ENCODE measurements around the gene ROBO1. TPM values are rescaled to one million over a fixed set of nuclear protein-coding genes. Genes with fewer than 3 reads are reported as not detected.

ROBO1 gene
- total and polyA plus RNA-seq, 2 of the 8 experiments (the other 6 are each of a cell fraction or from before 2014, with no cell fraction given), result 51.4 to 91.0 TPM

GRCh38 chr3:78941587-78941986 is 826.2 kb downstream of the ROBO1 start:
- TF ChIP-seq BRCA1 (IDR thresholded peaks at IDR 0.05; ENCODE audit: low read depth, low read length) (no peak), JUN (IDR thresholded peaks at IDR 0.05; ENCODE audit: low read depth, low read length) (no peak), BCL11A (IDR thresholded peaks at IDR 0.05; ENCODE audit: low read depth in 2 of 2, low read length in 2 of 2) (no peak), SP4 (IDR thresholded peaks at IDR 0.05; ENCODE audit: low read length) (no peak), HDAC2 (IDR thresholded peaks at IDR 0.05; ENCODE audit: borderline replicate concordance in 1 of 2, low read depth in 2 of 2, low read length in 2 of 2) (no peak), SIX5 (IDR thresholded peaks at IDR 0.05; ENCODE audit: low read depth, low read length) (no peak), NRF1 (IDR thresholded peaks at IDR 0.05; ENCODE audit: low read depth, low read length) (no peak), KDM1A (IDR thresholded peaks at IDR 0.05; ENCODE audit: borderline replicate concordance, low read length) (no peak), CBX8 (IDR thresholded peaks at IDR 0.05; ENCODE audit: borderline replicate concordance, low read depth, low read length) (no peak), SUZ12 (IDR thresholded peaks at IDR 0.05; ENCODE audit: low read length) (no peak)
- TF ChIP-seq, protein P1, sequence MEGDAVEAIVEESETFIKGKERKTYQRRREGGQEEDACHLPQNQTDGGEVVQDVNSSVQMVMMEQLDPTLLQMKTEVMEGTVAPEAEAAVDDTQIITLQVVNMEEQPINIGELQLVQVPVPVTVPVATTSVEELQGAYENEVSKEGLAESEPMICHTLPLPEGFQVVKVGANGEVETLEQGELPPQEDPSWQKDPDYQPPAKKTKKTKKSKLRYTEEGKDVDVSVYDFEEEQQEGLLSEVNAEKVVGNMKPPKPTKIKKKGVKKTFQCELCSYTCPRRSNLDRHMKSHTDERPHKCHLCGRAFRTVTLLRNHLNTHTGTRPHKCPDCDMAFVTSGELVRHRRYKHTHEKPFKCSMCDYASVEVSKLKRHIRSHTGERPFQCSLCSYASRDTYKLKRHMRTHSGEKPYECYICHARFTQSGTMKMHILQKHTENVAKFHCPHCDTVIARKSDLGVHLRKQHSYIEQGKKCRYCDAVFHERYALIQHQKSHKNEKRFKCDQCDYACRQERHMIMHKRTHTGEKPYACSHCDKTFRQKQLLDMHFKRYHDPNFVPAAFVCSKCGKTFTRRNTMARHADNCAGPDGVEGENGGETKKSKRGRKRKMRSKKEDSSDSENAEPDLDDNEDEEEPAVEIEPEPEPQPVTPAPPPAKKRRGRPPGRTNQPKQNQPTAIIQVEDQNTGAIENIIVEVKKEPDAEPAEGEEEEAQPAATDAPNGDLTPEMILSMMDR (IDR thresholded peaks at IDR 0.05; ENCODE audit: control extremely low read depth in 1 of 3, insufficient read depth in 1 of 3, low read depth in 1 of 3, low read length in 3 of 3), result no peak
- H2BK5ac ChIP-seq (ENCODE audit: low read depth, low read length), result no peak overlapping the region
- peaks cover 0 to 2% of the 10 kb centered on the region in 2 experiments for H4K20me1 ChIP-seq (replicated peaks in 1 of 2; ENCODE audit: control insufficient read depth in 1 of 2, insufficient read depth in 2 of 2, low read length in 2 of 2)
- H3K4me1 ChIP-seq (replicated peaks in 1 of 4; ENCODE audit: control insufficient read depth in 3 of 4, insufficient read depth in 4 of 4, low read length in 3 of 4), result no peaks in the 10 kb centered on the region
- H3K18ac ChIP-seq (ENCODE audit: extremely low read depth, low read length), result no peak overlapping the region
- H4K5ac ChIP-seq (ENCODE audit: insufficient read length, low read depth, low read length), result no peak overlapping the region
- H2BK12ac ChIP-seq (ENCODE audit: low read depth, low read length), result no peak overlapping the region
- no peak overlapping the region for H3K4ac ChIP-seq (replicated peaks; ENCODE audit: insufficient read length, low read depth, low read length)
- H2BK120ac ChIP-seq (replicated peaks; ENCODE audit: low read depth, low read length), result no peak overlapping the region
- ChIA-PET POLR2A (ENCODE audit: partially characterized antibody) (interaction anchor here (1.1 kb wide), 1 partner anchor 19 kb away, joined by 3 read pairs; no protein-coding TSS in a partner anchor), CTCF (ENCODE audit: partially characterized antibody) (interaction anchor here (0.5 to 1.2 kb wide), 3 partner anchors 12 to 1881 kb away, joined by 3 to 6 read pairs (median 3); no protein-coding TSS in a partner anchor)
- peaks cover 16 to 23% of the 10 kb centered on the region in 2 experiments for H3K9me3 ChIP-seq (ENCODE audit: insufficient read depth in 2 of 2, low read depth in 1 of 2, low read length in 1 of 2)
- 93% methylated on average over 2 of the region's 2 CpGs; no CpG with 5 or more reads in 1 of the 2 experiments for WGBS, 2 experiments (ENCODE audit: extremely low coverage in 1 of 2, insufficient coverage in 1 of 2, insufficient read length in 1 of 2, insufficient replicate concordance in 2 of 2, low coverage in 1 of 2, low lambda C conversion rate in 2 of 2, missing lambda C conversion rate in 1 of 2)
- peaks cover 0 to 16% of the 10 kb centered on the region in 2 experiments; a peak in 2 of 4 replicates for H3K79me2 ChIP-seq (ENCODE audit: control insufficient read depth in 1 of 2, insufficient read depth in 2 of 2, low read length in 2 of 2)
- H3K27ac ChIP-seq (ENCODE audit: low read depth, low read length), result no peak overlapping the region
- no peak overlapping the region for H3K9ac ChIP-seq (replicated peaks in 1 of 4; ENCODE audit: extremely low read depth in 1 of 4, low read depth in 3 of 4, low read length in 3 of 4)
- H3K36me3 ChIP-seq (ENCODE audit: control insufficient read depth in 2 of 4, insufficient read depth in 4 of 4, low read length in 3 of 4), result peaks cover 0 to 12% (median 5%) of the 10 kb centered on the region in 4 experiments; a peak in 5 of 8 replicates
- H3K23me2 ChIP-seq (ENCODE audit: low read depth, low read length), result no peaks in the 10 kb centered on the region; the same call in 1 of the 2 replicates
- no peak overlapping the region for H3K4me2 ChIP-seq (ENCODE audit: insufficient read depth in 1 of 2, low read depth in 2 of 2, low read length in 2 of 2)
- H2AFZ ChIP-seq (ENCODE audit: low read length), result no peak overlapping the region
- H2BK15ac ChIP-seq (ENCODE audit: low read length), result no peak overlapping the region
- H2BK20ac ChIP-seq (ENCODE audit: low read length), result no peak overlapping the region
- no peaks in the 10 kb centered on the region; the same call in 1 of the 2 replicates for H3K79me1 ChIP-seq (ENCODE audit: low read depth, low read length)
- no peak overlapping the region for H3K14ac ChIP-seq (ENCODE audit: insufficient read length)
- FAIRE-seq (no peak), DNase-seq (ENCODE audit: low read depth in 1 of 2, low spot score in 2 of 2) (no peak)
- no peak overlapping the region for H4K91ac ChIP-seq (replicated peaks; ENCODE audit: insufficient read length, low read length)
- no peak overlapping the region for H4K8ac ChIP-seq (ENCODE audit: extremely low read depth, insufficient read depth, low read length)
- H3K4me3 ChIP-seq (ENCODE audit: extremely low read depth in 1 of 4, insufficient read depth in 2 of 4, low read depth in 3 of 4, low read length in 4 of 4), result no peak overlapping the region
- no peak overlapping the region for H2AK5ac ChIP-seq (ENCODE audit: low read depth, low read length)
- no peak overlapping the region for H3K56ac ChIP-seq (replicated peaks; ENCODE audit: insufficient read length, low read depth, low read length)
- peaks cover 0 to 3% (median 0%) of the 10 kb centered on the region in 4 experiments; a peak in 1 of 7 replicates for H3K27me3 ChIP-seq (replicated peaks in 1 of 4; ENCODE audit: control insufficient read depth in 3 of 4, extremely low read depth in 1 of 4, insufficient read depth in 3 of 4, low read length in 3 of 4)
- no peak overlapping the region for H3K23ac ChIP-seq (ENCODE audit: insufficient read length)
